Measurements from ENCODE around the gene ISG20L2. TPM values are rescaled to one million over a fixed set of nuclear protein-coding genes. Genes with fewer than 3 reads are reported as not detected.

ISG20L2 gene
- total RNA-seq, 5 donors from 2014 or later (not counting 1 experiment from before 2014, with no cell fraction given): 35.3 to 63.7 (median 44.3) TPM

DNA sequence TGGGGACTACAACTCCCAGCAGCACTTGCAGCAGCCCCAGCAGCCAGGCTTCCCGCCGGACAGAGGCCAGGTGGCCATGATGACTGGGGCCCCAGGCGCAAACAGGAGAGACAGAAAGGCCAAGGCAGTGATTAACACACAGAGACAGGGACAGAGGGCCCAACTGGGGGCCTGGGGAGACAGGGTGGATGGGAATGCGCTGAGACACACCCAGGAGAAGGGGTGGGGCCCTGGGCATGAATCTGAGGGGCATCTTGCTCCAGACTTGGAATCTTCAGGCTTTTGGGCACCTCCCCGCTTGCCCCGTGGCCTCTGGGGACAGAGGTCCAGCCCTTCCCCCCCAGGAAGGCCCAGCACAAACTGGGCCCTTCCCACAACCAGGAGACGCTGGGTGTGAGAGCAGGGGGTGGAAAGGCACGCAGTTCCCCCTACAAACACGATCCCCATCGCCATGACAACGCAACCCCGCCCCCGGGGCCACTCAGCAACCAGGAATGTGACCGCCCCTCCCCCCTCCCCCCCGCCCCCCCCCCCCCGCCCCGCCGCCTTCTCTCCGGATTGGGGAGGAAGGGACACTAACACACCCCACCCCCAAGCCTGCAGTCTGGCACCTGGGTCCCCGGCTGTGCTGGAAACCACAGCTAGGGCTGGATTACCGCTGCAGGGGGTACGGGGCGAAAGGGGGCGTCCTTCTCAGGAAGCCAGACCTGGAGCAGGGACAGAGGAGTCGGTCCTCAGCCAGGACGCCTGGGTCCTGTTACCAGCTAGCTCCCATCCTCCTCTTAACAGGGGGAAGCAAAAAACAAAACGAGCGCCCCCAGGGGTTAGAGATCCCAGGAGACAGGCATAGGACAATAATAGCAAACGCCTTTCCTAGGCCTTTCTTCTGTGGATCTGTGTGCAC is 18.4 kb upstream of the ISG20L2 start:
- H3K4me1 ChIP-seq (ENCODE audit: control insufficient read depth in 1 of 2, extremely low read depth in 1 of 2, insufficient read depth in 2 of 2, low read length in 2 of 2): peaks cover 39 to 49% of the 10 kb centered on the region in 2 experiments
- H3K4me3 ChIP-seq (ENCODE audit: control insufficient read depth in 1 of 2, extremely low read depth in 1 of 2, low read length in 1 of 2): peak overlapping the region; percentile 46 to 66
- POLR2A ChIA-PET: no interaction called here

DNA sequence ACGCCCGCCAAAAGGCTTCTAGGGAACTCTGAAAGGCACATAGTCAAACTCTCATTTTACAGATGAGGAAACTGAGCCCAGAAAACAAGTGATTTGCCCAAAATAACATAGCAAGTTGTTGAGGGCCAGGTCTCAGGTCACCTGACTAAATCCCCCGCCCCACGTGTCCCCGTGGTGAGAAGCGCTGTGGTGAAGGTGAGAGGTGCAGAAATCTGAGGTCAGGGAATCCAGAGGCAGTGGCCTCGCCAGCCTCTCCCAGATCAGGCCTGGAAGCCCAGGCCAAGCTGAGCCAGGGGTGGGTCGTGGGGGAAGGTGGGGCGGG is 17.8 kb upstream of the ISG20L2 start:
- Mint-ChIP-seq H3K36me3 (peaks cover 31% of the 10 kb centered on the region), H3K27ac (peak overlapping the region; percentile 89 to 91), H3K4me1 (peaks cover 62 to 63% (median 62%) of the 10 kb centered on the region in 3 donors), H3K9me3 (peaks cover 0 to under 1% (median 0%) of the 10 kb centered on the region in 3 donors), H3K4me3 (peak overlapping the region in 2 of 3 donors; percentile 59 to 92), H3K27me3 (no peaks in the 10 kb centered on the region)
- peaks cover 41 to 55% of the 10 kb centered on the region in 2 experiments for H3K4me1 ChIP-seq (ENCODE audit: control insufficient read depth in 1 of 2, extremely low read depth in 1 of 2, insufficient read depth in 2 of 2, low read length in 2 of 2)
- no peak for ATAC-seq (replicated peaks in 1 of 4)
- H3K27me3 ChIP-seq (replicated peaks in 1 of 2; ENCODE audit: control insufficient read depth in 2 of 2, extremely low read depth in 1 of 2, insufficient read depth in 2 of 2, low read length in 1 of 2): no peaks in the 10 kb centered on the region
- POLR2A ChIA-PET: no interaction called here
- no peaks in the 10 kb centered on the region for H3K9me3 ChIP-seq
- peak overlapping the region; percentile 92 for H3K27ac ChIP-seq (ENCODE audit: low read length)
- CTCF ChIA-PET: no interaction called here
- WGBS (ENCODE audit: insufficient coverage): no CpG with 5 or more reads among the region's 9 CpGs
- no peak overlapping the region for H3K4me3 ChIP-seq (ENCODE audit: control insufficient read depth in 1 of 2, extremely low read depth in 1 of 2, low read length in 1 of 2)
- peak in 2 of 35 experiments; percentile 15 to 56 for DNase-seq
- H3K36me3 ChIP-seq (ENCODE audit: control insufficient read depth in 2 of 2, extremely low read depth in 1 of 2, insufficient read depth in 1 of 2, low read length in 1 of 2): peaks cover 14 to 26% of the 10 kb centered on the region in 2 donors

More for the DNA sequence above, 18.4 kb upstream of the ISG20L2 start:
- 20% methylated on average over 9 of the region's 29 CpGs for WGBS (ENCODE audit: insufficient coverage)
- no peaks in the 10 kb centered on the region for H3K27me3 Mint-ChIP-seq
- CTCF ChIA-PET: interaction anchor here (0.7 to 1.2 kb wide), 4 partner anchors 18 to 267 kb away, joined by 3 to 4 read pairs (median 4); partner anchors contain the start of genes ISG20L2 (in 1 of the 2) and METTL25B (in 1 of the 2)
- H3K27ac Mint-ChIP-seq: peak overlapping the region; percentile 97 to 98
- peak overlapping the region; percentile 91 to 93 (median 92) for H3K4me3 Mint-ChIP-seq
- ATAC-seq (replicated peaks in 1 of 4): peak in 1 of 4 experiments; percentile 7
- H3K36me3 ChIP-seq (ENCODE audit: control insufficient read depth in 2 of 2, extremely low read depth in 1 of 2, insufficient read depth in 1 of 2, low read length in 1 of 2): peaks cover 14 to 26% of the 10 kb centered on the region in 2 donors
- H3K36me3 Mint-ChIP-seq: peaks cover 28% of the 10 kb centered on the region
- H3K4me1 Mint-ChIP-seq: peaks cover 56 to 57% (median 56%) of the 10 kb centered on the region in 3 donors
- DNase-seq: peak in 33 of 35 experiments; percentile 11 to 78 (median 53)
- H3K27ac ChIP-seq (ENCODE audit: low read length): peak overlapping the region; percentile 92
- H3K27me3 ChIP-seq (replicated peaks in 1 of 2; ENCODE audit: control insufficient read depth in 2 of 2, extremely low read depth in 1 of 2, insufficient read depth in 2 of 2, low read length in 1 of 2): no peaks in the 10 kb centered on the region
- H3K9me3 ChIP-seq: no peaks in the 10 kb centered on the region
- H3K9me3 Mint-ChIP-seq: no peaks in the 10 kb centered on the region

DNA sequence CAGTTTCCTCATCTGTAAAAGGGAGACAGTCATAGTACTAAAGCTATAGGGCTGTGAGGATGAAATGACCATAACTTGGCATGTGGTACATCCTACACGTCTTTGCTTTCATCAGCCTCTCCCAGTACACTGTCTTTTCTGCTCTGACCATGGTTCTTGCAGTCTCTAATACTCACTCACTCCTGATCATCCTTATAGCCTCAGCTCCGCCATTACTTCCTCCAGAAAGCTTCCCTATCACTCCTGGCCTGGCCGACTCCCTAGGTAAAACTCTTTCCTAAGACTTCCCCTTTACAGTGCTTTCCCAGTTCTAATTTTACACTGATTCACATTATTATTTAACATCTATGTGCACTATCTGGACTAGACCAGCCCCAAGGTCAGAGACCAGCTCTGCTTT is 17.3 kb upstream of the ISG20L2 start:
- Mint-ChIP-seq H3K27me3 (no peaks in the 10 kb centered on the region), H3K4me3 (peak overlapping the region in 1 of 3 donors; percentile 92), H3K4me1 (peaks cover 66 to 68% (median 67%) of the 10 kb centered on the region in 3 donors), H3K9me3 (peaks cover 0 to 3% (median 0%) of the 10 kb centered on the region in 3 donors), H3K36me3 (peaks cover 33% of the 10 kb centered on the region), H3K27ac (peak overlapping the region; percentile 89 to 91)
- no peaks in the 10 kb centered on the region for H3K9me3 ChIP-seq
- no peaks in the 10 kb centered on the region for H3K27me3 ChIP-seq (replicated peaks in 1 of 2; ENCODE audit: control insufficient read depth in 2 of 2, extremely low read depth in 1 of 2, insufficient read depth in 2 of 2, low read length in 1 of 2)
- POLR2A ChIA-PET: no interaction called here
- H3K4me1 ChIP-seq (ENCODE audit: control insufficient read depth in 1 of 2, extremely low read depth in 1 of 2, insufficient read depth in 2 of 2, low read length in 2 of 2): peaks cover 41 to 58% of the 10 kb centered on the region in 2 experiments
- H3K36me3 ChIP-seq (ENCODE audit: control insufficient read depth in 2 of 2, extremely low read depth in 1 of 2, insufficient read depth in 1 of 2, low read length in 1 of 2): peaks cover 14 to 26% of the 10 kb centered on the region in 2 donors
- peak overlapping the region; percentile 92 for H3K27ac ChIP-seq (ENCODE audit: low read length)
- no peak for ATAC-seq (replicated peaks in 1 of 4)
- CTCF ChIA-PET: no interaction called here
- WGBS (ENCODE audit: insufficient coverage): 73% methylated on average over 3 of the region's 3 CpGs
- DNase-seq: no peak
- H3K4me3 ChIP-seq (ENCODE audit: control insufficient read depth in 1 of 2, extremely low read depth in 1 of 2, low read length in 1 of 2): no peak overlapping the region

DNA sequence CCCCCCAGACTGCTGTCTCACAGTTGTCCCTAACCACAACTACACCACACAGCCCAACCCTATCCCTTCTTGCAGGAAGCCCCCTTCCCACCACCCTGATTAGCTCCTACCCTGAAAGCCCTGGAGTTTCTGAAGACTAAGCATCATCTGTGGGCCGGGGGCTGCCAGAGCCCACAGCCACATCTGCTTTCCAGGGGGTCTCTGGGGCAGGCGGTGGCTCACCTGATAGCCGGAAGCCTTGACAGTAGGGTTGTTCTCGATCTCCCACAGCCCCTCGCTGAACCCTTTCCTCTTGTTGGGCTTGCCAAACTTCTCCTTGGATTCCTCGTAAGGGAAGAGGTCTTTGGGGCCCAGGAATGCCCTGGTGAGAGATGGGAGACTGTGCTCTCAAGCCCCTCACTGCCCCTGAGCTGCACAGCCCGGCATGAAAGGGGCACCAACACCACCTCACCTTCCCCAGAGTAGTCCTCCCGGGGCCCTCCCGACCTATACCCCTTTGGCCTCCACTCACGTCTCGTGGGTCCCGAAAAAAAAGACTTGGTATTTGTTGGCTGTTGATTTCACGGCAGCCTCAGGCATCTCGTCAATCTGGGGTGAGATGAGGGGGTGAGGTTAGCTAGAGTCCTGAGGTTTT is 16.3 kb upstream of the ISG20L2 start:
- Histone ChIP-seq H3K36me3 (ENCODE audit: control insufficient read depth in 2 of 2, extremely low read depth in 1 of 2, insufficient read depth in 1 of 2, low read length in 1 of 2) (peaks cover 14 to 26% of the 10 kb centered on the region in 2 donors), H3K4me1 (ENCODE audit: control insufficient read depth in 1 of 2, extremely low read depth in 1 of 2, insufficient read depth in 2 of 2, low read length in 2 of 2) (peaks cover 41 to 57% of the 10 kb centered on the region in 2 experiments), H3K4me3 (ENCODE audit: control insufficient read depth in 1 of 2, extremely low read depth in 1 of 2, low read length in 1 of 2) (no peak overlapping the region), H3K9me3 (no peaks in the 10 kb centered on the region), H3K27me3 (replicated peaks in 1 of 2; ENCODE audit: control insufficient read depth in 2 of 2, extremely low read depth in 1 of 2, insufficient read depth in 2 of 2, low read length in 1 of 2) (no peaks in the 10 kb centered on the region), H3K27ac (ENCODE audit: low read length) (no peak overlapping the region)
- DNase-seq (no peak), ATAC-seq (replicated peaks in 1 of 4) (no peak)
- H3K9me3 Mint-ChIP-seq: peaks cover 0 to 3% (median 0%) of the 10 kb centered on the region in 3 donors
- H3K36me3 Mint-ChIP-seq: peaks cover 33% of the 10 kb centered on the region
- peaks cover 68 to 70% (median 68%) of the 10 kb centered on the region in 3 donors for H3K4me1 Mint-ChIP-seq
- CTCF ChIA-PET: no interaction called here
- 79% methylated on average over 6 of the region's 14 CpGs for WGBS (ENCODE audit: insufficient coverage)
- no peaks in the 10 kb centered on the region for H3K27me3 Mint-ChIP-seq
- POLR2A ChIA-PET: interaction anchor here in 1 of 2 donors (0.6 kb wide), 1 partner anchor 788 kb away, joined by 5 read pairs; no protein-coding TSS in a partner anchor
- no peak overlapping the region for H3K4me3 Mint-ChIP-seq
- H3K27ac Mint-ChIP-seq: peak overlapping the region; percentile 89 to 91

DNA sequence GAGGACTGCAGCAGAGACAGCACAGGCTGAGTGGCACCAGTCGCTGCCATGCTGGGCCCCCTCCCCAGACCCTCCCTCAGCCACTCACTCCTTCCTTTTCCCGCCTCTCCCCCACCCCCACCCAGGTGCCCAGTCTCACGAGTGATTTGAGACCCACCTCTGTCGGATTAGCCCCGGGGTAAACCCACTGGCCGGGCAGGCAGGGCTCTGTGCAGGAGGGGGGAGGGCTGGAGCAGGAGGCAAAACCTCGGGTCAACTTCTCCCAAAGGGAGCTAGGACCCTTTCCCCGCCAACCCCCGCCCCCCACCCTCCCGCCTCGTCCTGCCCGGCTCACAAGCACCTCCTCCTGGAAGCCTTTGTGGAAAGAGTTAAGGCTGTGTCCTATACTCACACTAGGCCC is 15.8 kb upstream of the ISG20L2 start:
- 100% methylated on average over 1 of the region's 12 CpGs for WGBS (ENCODE audit: insufficient coverage)
- H3K27ac ChIP-seq (ENCODE audit: low read length): no peak overlapping the region

More for the DNA sequence above, 15.8 kb upstream of the ISG20L2 start:
- no peak for DNase-seq
- no peak for ATAC-seq (replicated peaks in 1 of 4)
- H3K4me3 Mint-ChIP-seq: no peak overlapping the region
- CTCF ChIA-PET: no interaction called here
- Histone ChIP-seq H3K36me3 (ENCODE audit: control insufficient read depth in 2 of 2, extremely low read depth in 1 of 2, insufficient read depth in 1 of 2, low read length in 1 of 2) (peaks cover 14 to 26% of the 10 kb centered on the region in 2 donors), H3K9me3 (no peaks in the 10 kb centered on the region), H3K27me3 (replicated peaks in 1 of 2; ENCODE audit: control insufficient read depth in 2 of 2, extremely low read depth in 1 of 2, insufficient read depth in 2 of 2, low read length in 1 of 2) (no peaks in the 10 kb centered on the region), H3K4me1 (ENCODE audit: control insufficient read depth in 1 of 2, extremely low read depth in 1 of 2, insufficient read depth in 2 of 2, low read length in 2 of 2) (peaks cover 38 to 51% of the 10 kb centered on the region in 2 experiments), H3K4me3 (ENCODE audit: control insufficient read depth in 1 of 2, extremely low read depth in 1 of 2, low read length in 1 of 2) (no peak overlapping the region)
- H3K27me3 Mint-ChIP-seq: no peaks in the 10 kb centered on the region
- H3K36me3 Mint-ChIP-seq: peaks cover 33% of the 10 kb centered on the region
- POLR2A ChIA-PET: interaction anchor here in 1 of 2 donors (0.6 kb wide), 1 partner anchor 787 kb away, joined by 5 read pairs; no protein-coding TSS in a partner anchor
- H3K4me1 Mint-ChIP-seq: peaks cover 63 to 66% (median 64%) of the 10 kb centered on the region in 3 donors
- peak overlapping the region; percentile 50 to 91 for H3K27ac Mint-ChIP-seq
- H3K9me3 Mint-ChIP-seq: peaks cover 0 to 3% (median 0%) of the 10 kb centered on the region in 3 donors

Data from T-cell (primary cell).